B cell (primary cell): Measurements from ENCODE around the gene CFAP221. TPM values are rescaled to one million over a fixed set of nuclear protein-coding genes. Genes with fewer than 3 reads are reported as not detected.

ENCODE experiments used
- ATAC-seq: fragments of 200-7000 bp; cut with Tn5 transposase; one replicate; pipeline ENCODE4 v1.10.0; 2021; ENCODE audit warnings: low read depth, mild to moderate bottlenecking, moderate number of reproducible peaks, moderate library complexity
- CTCF ChIA-PET: fragments of 350-600 bp; sonication (Branson Sonifier 250); formaldehyde crosslinking; loops from one replicate; lab custom pipeline; 2021; ENCODE audit warnings: antibody characterized with exemption, inconsistent platforms; lab: Charles Lee
- POLR2A ChIA-PET: fragments of 350-600 bp; sonication (Branson Sonifier 250); formaldehyde crosslinking; loops from one replicate; lab custom pipeline; 2021; ENCODE audit warnings: antibody characterized with exemption; lab: Charles Lee
- DNase-seq: peaks from one replicate; pipeline ENCODE4 v3.0.0; 2013
- H2AFZ ChIP-seq: 2 replicates; pipeline ENCODE4 v1.6.1; 2012; ENCODE audit warnings: mild to moderate bottlenecking, low read depth, low read length; ENCODE audit not compliant: insufficient read depth, poor library complexity, severe bottlenecking
- H3K27ac ChIP-seq, 2 donors: 1 replicate in 1 of 2; 2 replicates in 1 of 2; pipeline ENCODE4 v1.5.1; 2012 to 2013; ENCODE audit warnings: low read length in 2 of 2, mild to moderate bottlenecking in 2 of 2, moderate library complexity in 1 of 2
- H3K27me3 ChIP-seq, 4 experiments: fragments of 200-600 bp in 1 of 4; sonication (generic) in 1 of 4; replicated peaks in 1 of 4; 1 replicate in 2 of 4; 2 replicates in 2 of 4; pipeline versions ENCODE4 v1.6.1 to v1.7.0; 2013 to 2016; ENCODE audit warnings: low read length in 3 of 4, mild to moderate bottlenecking in 2 of 4, mixed read lengths in 1 of 4, moderate library complexity in 1 of 4; ENCODE audit not compliant: insufficient read depth in 4 of 4, control insufficient read depth in 3 of 4; ENCODE audit errors: control extremely low read depth in 1 of 4
- H3K36me3 ChIP-seq, 2 experiments: replicated peaks in 1 of 2; 1 replicate in 1 of 2; 2 replicates in 1 of 2; pipeline versions ENCODE4 v1.6.1 to v1.7.1; 2013; ENCODE audit warnings: low read length in 1 of 2; ENCODE audit not compliant: insufficient read depth in 2 of 2, control insufficient read depth in 1 of 2; ENCODE audit errors: control extremely low read depth in 1 of 2, extremely low read depth in 1 of 2
- H3K4me1 ChIP-seq, 2 donors: fragments of 200-600 bp in 1 of 2; sonication (generic) in 1 of 2; 1 replicate in 1 of 2; 2 replicates in 1 of 2; pipeline versions ENCODE4 v1.5.1 to v1.6.1; 2013 to 2017; ENCODE audit warnings: low read length in 2 of 2; ENCODE audit not compliant: control insufficient read depth in 2 of 2, insufficient read depth in 2 of 2
- H3K4me2 ChIP-seq: replicated peaks from 2 replicates; pipeline ENCODE3; 2012; ENCODE audit warnings: mild to moderate bottlenecking, low read depth, low read length; ENCODE audit not compliant: poor library complexity, severe bottlenecking
- H3K4me3 ChIP-seq, 5 experiments: fragments of 200-600 bp in 1 of 5; sonication (generic) in 1 of 5; 1 replicate in 3 of 5; 2 replicates in 2 of 5; pipeline versions ENCODE4 v1.5.1 to v1.7.0; 2011 to 2016; ENCODE audit warnings: low read length in 4 of 5, mild to moderate bottlenecking in 4 of 5, low read depth in 2 of 5, control low read depth in 1 of 5, moderate library complexity in 1 of 5; ENCODE audit not compliant: insufficient read depth in 1 of 5; ENCODE audit errors: control extremely low read depth in 1 of 5, extremely low read depth in 1 of 5
- H3K79me2 ChIP-seq: fragments of 200-600 bp; sonication (generic); one replicate; pipeline ENCODE4 v1.6.0; 2016; ENCODE audit warnings: low read length; ENCODE audit not compliant: control insufficient read depth, insufficient read depth
- H3K9ac ChIP-seq: fragments of 200-600 bp; sonication (generic); 2 replicates; pipeline ENCODE4 v1.6.1; 2017; ENCODE audit warnings: mild to moderate bottlenecking, low read length, moderate library complexity
- H3K9me3 ChIP-seq, 3 donors: one replicate each; pipeline versions ENCODE4 v1.6.1 to v1.7.1; 2013; ENCODE audit warnings: low read length in 2 of 3; ENCODE audit not compliant: control insufficient read depth in 2 of 3, insufficient read depth in 1 of 3; ENCODE audit errors: control extremely low read depth in 1 of 3
- H4K20me1 ChIP-seq: 2 replicates; pipeline ENCODE4 v1.6.0; 2012; ENCODE audit warnings: mild to moderate bottlenecking, low read length; ENCODE audit not compliant: insufficient read depth, control insufficient read depth, poor library complexity, severe bottlenecking
- H3K27ac Mint-ChIP-seq: one replicate; pipeline ENCODE4 v1.8.0; 2021; ENCODE audit warnings: mixed read lengths
- H3K27me3 Mint-ChIP-seq: one replicate; pipeline ENCODE4 v1.8.0; 2021; ENCODE audit warnings: mixed read lengths
- H3K4me1 Mint-ChIP-seq: one replicate; pipeline ENCODE4 v1.8.0; 2021; ENCODE audit warnings: mixed read lengths
- H3K4me3 Mint-ChIP-seq: one replicate; pipeline ENCODE4 v1.8.0; 2021; ENCODE audit warnings: mixed read lengths
- H3K9me3 Mint-ChIP-seq: one replicate; pipeline ENCODE4 v1.8.0; 2022; ENCODE audit warnings: mixed read lengths; ENCODE audit not compliant: insufficient read depth
- CTCF ChIP-seq: fragments of 200-600 bp; IDR thresholded peaks from one replicate; pipeline ENCODE4 v1.8.0; 2022; ENCODE audit warnings: antibody characterized with exemption, mild to moderate bottlenecking
- EZH2 ChIP-seq: IDR thresholded peaks from 2 replicates; pipeline ENCODE4 v1.6.1; 2012; ENCODE audit warnings: borderline replicate concordance, low read depth, mild to moderate bottlenecking, moderate library complexity, low read length; ENCODE audit not compliant: insufficient read depth, poor library complexity, severe bottlenecking
- WGBS: methylation state at CpG from one replicate; pipeline ENCODE4 v1.1.5; 2013; ENCODE audit warnings: missing lambda C conversion rate; ENCODE audit not compliant: insufficient coverage; 5-methylcytosine and 5-hydroxymethylcytosine counted together
- intact Hi-C: fragments of 100-400 bp; cut with micrococcal nuclease; formaldehyde crosslinking; loops from one replicate; pipeline ENCODE4 v1.10.0; 2022
- polyA plus RNA-seq: library from polyadenylated mRNA; depleted of rRNA; stranded (reverse); fragments of >200 nt; gene quantifications from 2 replicates; pipeline ENCODE4 v1.2.3, GENCODE V29; 2012
- total RNA-seq, 2 donors: library from RNA; stranded (reverse); fragments of 120-200 nt in 1 of 2; gene quantifications; 1 replicate in 1 of 2; 2 replicates in 1 of 2; pipeline versions ENCODE4 v1.2.3 to v1.2.4, GENCODE V29; 2013 to 2022

Gene CFAP221
- total and polyA plus RNA-seq, 2 donors (not counting 1 experiment from before 2014, with no cell fraction given) = not detected

- no peaks in the 10 kb centered on the region for H3K36me3 ChIP-seq
- POLR2A ChIA-PET = no interaction called here
- DNase-seq = no peak
- no peak overlapping the region for H2AFZ ChIP-seq
- 66% methylated on average over 4 of the region's 8 CpGs for WGBS
- no peak overlapping the region for H3K27ac Mint-ChIP-seq
- no peak for ATAC-seq
- H4K20me1 ChIP-seq = no peaks in the 10 kb centered on the region
- H3K4me2 ChIP-seq = no peak overlapping the region
- H3K4me1 ChIP-seq = peaks cover 0 to 5% of the 10 kb centered on the region in 2 donors
- H3K9ac ChIP-seq = no peak overlapping the region
- no peaks in the 10 kb centered on the region for H3K9me3 Mint-ChIP-seq
- H3K4me1 Mint-ChIP-seq = no peaks in the 10 kb centered on the region
- H3K27me3 Mint-ChIP-seq = peaks cover under 1% of the 10 kb centered on the region
- H3K27ac ChIP-seq = no peak overlapping the region
- intact Hi-C loops = no loop called here
- H3K4me3 Mint-ChIP-seq = no peak overlapping the region
- H3K4me3 ChIP-seq = no peak overlapping the region
- H3K9me3 ChIP-seq = peaks cover 0 to 11% (median 5%) of the 10 kb centered on the region in 3 donors
- TF ChIP-seq EZH2 = no peak
- TF ChIP-seq CTCF = no peak
- CTCF ChIA-PET = no interaction called here
- H3K79me2 ChIP-seq = no peaks in the 10 kb centered on the region
- H3K27me3 ChIP-seq = peaks cover 0 to 10% (median 4%) of the 10 kb centered on the region in 4 experiments
Observed at GRCh38 chr2:119706221-119706620, 162.0 kb downstream of the CFAP221 start.

Other genes starting within 250 kb of the CFAP221 start
- 11.5 and 13.6 TPM in 2 replicates for gene C2orf76, start 177.6 kb upstream of the CFAP221 start, total RNA-seq
- gene C2orf76, start 177.6 kb upstream of the CFAP221 start, polyA plus RNA-seq = 5.8 and 6.9 TPM in 2 replicates
- 40.3 and 45.2 TPM in 2 replicates for gene DBI, start 177.5 kb upstream of the CFAP221 start, total RNA-seq
- gene DBI, start 177.5 kb upstream of the CFAP221 start, polyA plus RNA-seq = 69.4 and 81.8 TPM in 2 replicates
- gene TMEM37, start 112.6 kb upstream of the CFAP221 start, total RNA-seq = not detected in 2 replicates
- not detected in 2 replicates for gene TMEM37, start 112.6 kb upstream of the CFAP221 start, polyA plus RNA-seq
- gene SCTR, start 20.0 kb upstream of the CFAP221 start, total RNA-seq = not detected in 2 replicates
- not detected in 2 replicates for gene SCTR, start 20.0 kb upstream of the CFAP221 start, polyA plus RNA-seq
- 10.6 and 12.1 TPM in 2 replicates for gene TMEM177, start 134.8 kb downstream of the CFAP221 start, total RNA-seq
- 2.8 and 5.2 TPM in 2 replicates for gene TMEM177, start 134.8 kb downstream of the CFAP221 start, polyA plus RNA-seq
- gene PTPN4, start 215.5 kb downstream of the CFAP221 start, total RNA-seq = 54.8 and 66.4 TPM in 2 replicates
- 10.7 and 12.6 TPM in 2 replicates for gene PTPN4, start 215.5 kb downstream of the CFAP221 start, polyA plus RNA-seq